NOMO-1 treated with dmso at 0.1 percent for 144 hours (cell line): Measurements from ENCODE around the gene TGFBR1.
A peak's percentile ranks its signal among the peaks of the same experiment; 100 is the strongest.
"Not testable (repeated sequence)": the region's sequence is repeated elsewhere in the genome, so short reads cannot be mapped to it uniquely, and the experiment has no call there.

Experiments
- DNase-seq: peaks from one replicate; lab custom pipeline; 2025; ENCODE audit not compliant: unreplicated experiment; lab: John Stamatoyannopoulos, UW

The TGFBR1 gene

DNA sequence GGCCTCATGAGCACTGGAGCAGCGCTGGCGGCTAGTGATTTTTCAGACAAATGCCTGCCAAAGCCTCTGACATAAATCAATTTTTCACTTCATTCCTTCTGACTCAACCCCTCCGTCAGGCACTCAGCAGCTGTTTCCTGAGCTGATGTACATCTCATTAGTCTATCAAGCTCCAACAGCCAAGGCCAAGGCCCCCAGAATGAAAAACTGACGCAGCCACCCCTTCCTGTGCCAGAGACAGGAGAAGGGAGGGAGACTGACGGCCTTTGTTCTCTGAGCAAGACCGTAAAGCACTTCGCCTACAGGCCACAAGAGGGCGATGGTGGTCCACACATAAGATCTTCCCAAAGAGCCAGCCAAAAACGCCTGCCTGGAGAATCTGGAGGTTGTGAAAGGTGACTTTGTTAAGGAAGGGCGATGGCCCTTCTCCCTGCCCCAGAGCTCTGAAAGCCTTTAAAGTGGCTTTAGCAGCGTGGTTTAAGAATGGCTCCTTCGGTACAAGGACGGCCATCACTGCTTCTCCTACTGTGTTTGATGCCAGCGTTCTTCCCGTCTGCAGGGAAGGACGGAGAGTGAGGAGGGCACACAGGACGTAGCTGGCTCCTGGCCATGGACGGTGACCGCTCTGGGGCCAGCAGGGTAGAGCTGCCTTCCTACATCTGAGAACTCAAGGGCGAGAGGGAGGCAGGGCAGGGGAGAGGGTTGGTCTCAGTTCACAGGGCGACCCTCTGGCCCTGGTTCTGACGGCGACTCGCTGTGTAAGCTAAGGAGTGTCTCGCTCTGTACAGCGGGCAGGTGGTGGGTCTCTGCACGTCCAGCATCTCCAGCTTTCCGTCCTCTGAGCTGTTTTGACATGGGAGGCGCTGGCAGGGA is 79.8 kb downstream of the TGFBR1 start:
- DNase-seq = peak; percentile 36

DNA sequence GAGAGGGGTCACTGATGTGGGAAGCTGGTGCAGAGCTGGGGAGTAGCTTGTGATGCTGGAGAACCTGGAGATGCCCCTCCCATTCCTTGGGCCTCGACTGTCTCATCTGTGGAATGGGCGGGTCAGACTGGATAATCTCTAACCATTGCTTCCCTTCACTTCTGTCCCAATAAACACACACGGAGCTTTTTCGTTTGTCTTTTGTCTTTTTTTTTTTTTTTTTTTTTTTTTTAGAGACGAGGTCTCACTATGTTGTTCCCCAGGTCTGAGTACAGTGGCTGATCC is 80.4 kb downstream of the TGFBR1 start:
- no peak for DNase-seq

DNA sequence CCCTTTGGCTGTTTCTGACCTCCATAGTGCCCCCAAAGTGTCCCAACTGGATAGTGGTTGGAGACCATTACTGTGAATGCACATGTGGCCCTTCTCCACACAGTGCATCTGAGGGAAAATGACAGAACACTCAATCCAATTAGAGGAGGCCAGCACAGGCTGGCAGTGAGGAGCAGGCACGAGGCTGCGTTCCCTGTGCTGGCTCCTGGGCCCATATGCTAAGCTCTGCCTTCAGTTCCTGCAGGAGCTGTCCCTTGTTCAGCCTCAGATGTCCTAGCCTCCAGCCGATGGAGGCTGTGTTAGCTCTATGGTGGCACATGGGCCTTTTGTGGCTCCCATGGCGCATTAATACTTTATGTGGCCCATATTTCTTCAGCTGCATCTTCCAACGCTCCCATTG is 81.0 kb downstream of the TGFBR1 start:
- DNase-seq = no peak

DNA sequence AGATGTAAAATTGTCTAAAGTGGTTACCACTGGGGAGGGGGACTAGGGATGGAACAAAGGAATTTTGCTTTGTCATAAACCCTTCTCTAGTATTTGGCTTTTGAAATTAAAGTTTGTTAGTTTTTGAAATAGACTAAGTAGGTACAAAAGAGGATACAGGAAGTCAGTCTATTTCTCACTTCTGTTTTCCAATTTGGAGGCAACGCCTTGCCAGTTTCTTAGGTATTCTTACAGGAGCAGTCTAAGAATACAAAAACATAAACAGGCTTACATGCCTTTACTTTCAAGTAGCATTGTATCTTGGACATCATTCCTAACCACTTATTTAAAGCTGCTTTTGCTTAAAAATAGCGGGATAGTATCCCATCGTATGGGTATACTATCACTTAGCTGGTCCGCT is 82.4 kb downstream of the TGFBR1 start:
- no peak for DNase-seq

DNA sequence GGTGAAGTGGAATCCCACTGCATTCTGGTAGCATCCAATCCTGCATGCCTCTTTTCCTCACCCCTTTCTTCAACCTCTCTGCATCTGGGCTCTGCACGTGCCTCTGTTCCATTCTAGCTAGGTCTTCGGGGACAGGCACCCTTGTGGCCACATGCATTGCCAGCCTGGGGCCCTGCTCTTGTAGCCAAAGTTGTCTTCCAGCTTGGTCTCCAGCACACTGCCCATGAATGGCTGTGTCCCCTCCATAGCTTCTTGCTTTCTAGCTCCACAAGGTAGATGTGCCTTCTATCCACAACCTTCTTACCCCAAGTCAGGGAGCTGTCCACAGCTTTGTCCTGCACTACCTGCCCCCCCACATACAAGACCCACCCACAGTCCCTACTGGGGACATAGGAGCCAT is 84.3 kb downstream of the TGFBR1 start:
- no peak for DNase-seq

DNA sequence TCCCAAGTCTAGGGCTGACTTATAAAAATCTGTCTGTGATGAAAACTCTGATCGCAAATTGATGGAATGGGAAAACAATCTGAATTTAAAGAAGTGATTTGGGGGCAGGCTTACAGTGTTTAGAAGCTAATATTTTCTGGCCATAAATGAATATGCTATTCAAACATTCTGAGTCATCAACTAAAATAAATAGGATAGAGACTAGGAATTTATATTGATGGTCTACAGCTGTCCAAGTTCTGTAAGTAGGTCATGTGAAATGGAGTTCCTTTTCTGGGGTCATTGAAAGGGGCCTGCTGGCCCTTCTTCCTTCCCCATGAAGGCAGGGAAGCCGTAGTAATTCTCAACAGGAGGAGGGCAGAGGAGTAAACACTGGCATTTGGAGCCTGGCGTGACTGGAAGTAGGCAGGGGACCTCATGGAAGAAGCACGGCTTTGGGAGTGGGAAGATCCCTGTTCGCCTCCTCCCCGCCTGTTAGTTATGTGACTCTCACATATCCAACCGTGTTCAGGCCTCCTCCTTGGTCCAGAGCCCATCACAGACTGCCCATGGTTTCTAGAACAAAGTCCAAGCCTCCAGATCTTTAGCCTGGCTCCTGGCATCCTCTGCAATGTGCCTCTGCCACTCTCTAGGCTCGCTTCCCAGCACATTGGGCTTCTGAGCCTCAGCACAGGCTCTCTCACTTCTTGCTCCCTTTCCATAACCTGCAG is 85.1 kb downstream of the TGFBR1 start:
- no peak for DNase-seq

DNA sequence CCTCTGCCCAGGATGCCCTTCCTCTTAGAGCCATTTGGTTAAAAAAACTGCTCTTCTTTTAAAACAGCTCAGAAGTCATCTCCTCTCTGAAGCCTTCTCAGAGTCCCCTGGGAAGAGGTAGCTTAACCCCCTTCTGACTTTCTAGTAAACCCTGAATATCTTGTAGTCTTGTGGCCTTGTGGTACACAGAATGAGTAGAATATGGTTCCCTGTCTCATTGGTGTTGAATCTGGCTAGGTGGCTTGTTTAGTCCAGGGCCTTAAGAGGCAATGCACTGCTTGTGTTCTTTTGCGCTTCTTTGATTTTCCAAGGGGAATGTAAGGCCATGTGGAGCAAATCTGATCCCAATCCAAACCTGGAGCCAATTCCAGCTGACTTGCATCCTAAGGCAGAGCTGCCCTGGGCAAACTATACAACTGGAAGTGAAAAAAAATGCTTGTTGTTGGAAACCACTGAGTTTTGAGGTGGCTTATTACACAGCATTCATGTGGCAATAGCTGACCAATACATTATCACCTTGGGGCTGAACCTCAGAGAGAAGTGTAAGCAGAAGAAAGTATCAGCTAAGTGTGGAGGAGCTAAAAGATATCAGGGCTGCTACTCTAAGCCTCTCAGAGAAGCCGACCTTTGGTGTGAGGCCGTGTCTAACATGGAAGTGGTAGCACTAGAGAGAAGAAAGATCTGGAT is 85.8 kb downstream of the TGFBR1 start:
- no peak for DNase-seq

DNA sequence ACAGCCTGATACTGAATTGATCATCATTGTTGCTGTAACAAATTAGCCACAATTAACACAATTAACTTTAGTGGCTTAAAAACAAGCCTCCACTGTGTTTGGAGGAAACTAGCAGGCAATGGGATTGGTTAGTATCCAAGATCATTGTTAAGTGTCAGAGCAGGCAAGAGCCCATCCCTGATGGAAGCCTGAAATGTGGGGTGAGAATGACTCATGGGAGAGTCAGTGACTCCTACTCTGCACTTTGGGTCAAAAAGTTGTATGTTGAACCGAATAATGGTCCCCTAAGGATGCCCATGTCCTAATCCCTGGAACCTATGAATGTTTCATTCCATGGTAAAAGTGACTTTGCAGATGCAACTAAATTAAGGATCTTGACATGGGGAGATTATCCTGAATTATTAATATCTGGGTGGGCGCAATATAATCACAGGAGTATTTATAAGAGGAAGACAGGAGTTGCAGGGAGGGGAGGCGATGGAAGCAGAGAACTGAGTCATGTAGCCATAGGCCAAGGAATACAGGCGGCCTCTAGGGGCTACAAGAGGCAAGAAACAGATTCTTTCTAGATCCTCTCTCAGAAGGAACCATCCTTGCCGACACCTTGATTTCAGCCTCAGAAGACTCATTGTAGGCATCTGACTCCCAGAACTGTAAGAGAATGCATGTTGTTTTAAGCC is 88.0 kb downstream of the TGFBR1 start:
- no peak for DNase-seq

DNA sequence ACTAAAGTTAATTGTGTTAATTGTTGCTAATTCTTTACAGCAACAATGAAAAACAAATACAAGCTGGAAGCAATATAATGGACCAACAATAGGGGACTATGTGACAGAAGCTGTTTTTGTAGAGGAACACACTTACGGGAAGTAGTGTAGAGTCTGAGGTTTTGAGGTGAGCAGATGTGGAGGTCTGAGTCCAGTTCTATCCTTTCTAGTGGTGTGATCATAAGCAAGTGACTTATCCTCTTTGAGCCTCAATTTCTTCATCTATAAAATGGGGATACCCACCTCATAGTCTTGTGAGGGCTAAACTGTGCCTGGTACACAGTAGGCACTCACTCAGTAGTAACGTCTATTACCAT is 88.5 kb downstream of the TGFBR1 start:
- DNase-seq = no peak

DNA sequence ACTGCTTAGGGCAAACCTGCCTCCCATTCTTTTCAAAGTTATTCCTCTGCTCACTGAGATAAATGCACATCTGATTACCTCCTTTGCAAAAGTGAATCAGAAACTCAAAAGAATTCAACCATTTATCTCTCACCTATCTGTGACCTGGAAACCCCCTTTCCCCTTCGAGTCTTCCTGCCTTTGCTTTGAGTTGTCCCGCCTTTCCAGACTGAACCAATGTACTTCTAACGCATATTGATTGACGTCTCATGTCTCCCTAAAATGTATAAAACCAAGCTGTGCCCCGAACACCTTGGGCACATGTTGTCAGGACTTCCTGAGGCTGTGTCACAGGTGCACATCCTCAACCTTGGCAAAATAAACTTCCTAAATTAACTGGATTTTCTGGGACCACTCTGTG is 91.6 kb downstream of the TGFBR1 start:
- not testable (repeated sequence) for DNase-seq

DNA sequence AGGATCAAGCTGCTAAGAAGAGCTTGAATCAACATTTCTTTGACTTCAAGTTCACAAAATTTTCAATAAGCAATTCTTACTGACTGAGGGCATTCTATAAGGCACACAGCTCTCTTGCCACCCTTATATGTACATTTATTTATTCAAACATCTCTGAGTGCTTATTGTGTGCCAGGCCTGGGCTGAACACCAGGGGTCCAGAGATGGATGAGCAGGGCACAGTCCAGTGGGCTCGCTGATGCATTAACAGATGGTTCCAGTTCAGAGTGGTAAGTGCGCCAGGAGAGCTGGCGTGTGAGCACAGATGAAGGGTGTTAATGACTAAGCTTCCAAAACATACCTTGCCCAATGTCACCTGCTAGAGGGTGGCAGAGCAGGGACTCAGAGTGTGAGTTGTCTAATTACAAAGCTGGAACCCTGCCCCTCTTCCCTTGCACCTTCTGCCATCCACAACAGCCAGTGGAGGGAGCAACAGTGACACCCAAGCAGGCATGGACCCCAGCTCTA is 92.3 kb downstream of the TGFBR1 start:
- no peak for DNase-seq

DNA sequence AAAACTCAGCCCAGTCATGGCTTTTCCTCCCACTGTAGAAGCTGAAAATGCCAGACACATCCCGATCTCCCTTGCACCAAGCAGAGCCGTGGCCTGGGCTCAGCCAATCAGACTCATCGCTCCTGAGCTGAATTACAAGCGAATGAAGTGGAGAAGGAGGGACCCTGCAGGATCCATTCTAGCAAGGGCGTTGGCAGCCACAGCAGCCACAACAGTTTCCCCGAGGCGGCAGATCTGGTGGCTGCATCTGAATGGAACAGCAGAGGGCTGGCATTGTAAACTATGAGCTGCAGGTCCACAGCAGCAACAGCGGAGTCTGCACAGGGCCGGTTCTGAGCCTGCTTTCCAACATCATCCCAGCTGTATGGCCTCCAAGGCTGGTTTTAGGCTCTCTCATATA is 93.1 kb downstream of the TGFBR1 start:
- DNase-seq = no peak

DNA sequence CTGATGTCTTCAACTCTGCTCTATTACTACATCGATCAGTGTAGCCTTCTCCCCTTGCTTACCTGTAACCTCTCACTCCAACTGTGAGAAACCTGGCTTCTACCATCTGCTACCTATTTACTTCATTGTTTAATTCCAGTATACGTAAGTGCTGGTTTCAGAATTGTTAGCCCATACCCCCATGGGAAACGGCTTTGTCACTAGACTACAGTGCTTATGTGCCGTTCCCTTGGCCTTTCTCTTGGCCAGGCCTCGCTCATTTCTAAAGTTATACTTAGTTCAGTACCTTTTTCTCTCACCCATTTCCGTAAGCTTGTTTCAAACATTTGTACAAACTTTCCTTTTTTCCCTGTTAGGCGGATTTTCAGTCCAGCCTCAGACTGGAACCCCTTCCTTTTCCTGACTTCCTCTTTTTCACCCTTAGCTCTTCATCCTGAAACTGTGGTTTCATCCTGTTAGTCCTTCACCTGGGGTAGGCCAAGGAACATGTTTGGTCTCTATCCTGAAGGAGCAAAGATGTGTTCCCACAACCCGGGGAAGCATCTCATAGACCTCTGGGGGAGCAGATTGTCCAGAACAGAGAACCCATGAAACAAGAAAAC is 95.1 kb downstream of the TGFBR1 start:
- DNase-seq = no peak

DNA sequence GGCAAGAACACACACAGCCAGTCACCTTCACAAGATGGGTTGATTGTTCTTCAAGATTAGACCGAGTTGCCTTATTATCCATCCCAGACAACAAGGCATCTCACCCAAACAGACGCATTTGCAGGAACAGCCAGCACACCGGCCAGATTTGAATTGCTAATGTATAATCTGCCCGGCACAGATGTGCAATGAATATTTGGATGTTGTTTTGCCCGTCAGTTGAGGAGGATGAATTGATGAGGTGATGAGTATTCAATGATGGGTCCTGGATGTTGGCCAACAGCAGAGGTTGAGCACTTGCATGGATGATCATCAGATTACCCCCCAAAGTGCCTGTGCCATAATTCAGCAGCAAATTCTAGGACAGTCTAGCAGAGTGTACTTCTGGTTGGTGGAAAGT is 96.7 kb downstream of the TGFBR1 start:
- DNase-seq = no peak
